NCI-H1694 treated with DMSO at 0.1 percent for 48 hours (cell line): ENCODE results near the gene NHSL2.

Experiments
- DNase-seq: peaks from one replicate; lab custom pipeline; 2025; lab: John Stamatoyannopoulos, UW

Gene NHSL2

DNA sequence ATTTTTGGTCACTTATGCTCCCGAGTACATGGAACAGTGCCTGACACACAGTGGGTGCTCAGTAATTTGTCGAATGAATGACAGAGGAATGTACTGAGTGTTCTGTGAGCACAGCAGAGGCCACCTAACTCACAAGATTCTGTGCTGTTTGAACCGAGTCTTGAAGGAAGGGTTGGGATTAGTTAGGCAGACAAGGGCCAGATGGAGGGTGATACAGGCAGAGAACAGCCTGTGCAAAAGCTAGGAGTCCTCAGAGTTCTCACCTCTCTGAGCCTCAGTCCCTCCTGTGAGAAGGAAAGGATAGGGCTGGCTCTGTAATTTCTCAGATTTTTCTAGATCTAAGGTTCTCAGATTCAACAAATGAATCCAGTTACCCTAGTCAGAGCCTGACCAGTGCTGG lies 108.8 kb downstream of the NHSL2 start:
- no peak for DNase-seq

DNA sequence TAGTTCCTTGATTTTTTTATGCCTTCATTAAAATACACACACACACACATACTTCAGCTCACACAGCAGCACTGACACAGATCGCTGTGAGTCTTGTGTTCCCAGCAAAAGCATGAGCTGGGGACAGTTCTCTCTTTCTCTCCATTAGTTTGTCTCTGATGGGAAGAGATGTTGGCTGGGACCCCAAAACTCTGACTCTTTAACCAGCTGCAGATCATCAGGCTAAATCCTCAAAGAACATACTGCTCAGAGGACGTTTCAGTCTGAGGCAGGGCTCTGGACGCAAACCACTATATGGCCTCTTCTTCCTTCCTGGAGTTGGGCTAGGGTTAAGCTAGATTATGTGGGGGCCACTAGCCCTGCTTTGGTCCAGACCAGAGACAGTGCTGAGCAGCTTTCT lies 109.6 kb downstream of the NHSL2 start:
- DNase-seq = no peak

DNA sequence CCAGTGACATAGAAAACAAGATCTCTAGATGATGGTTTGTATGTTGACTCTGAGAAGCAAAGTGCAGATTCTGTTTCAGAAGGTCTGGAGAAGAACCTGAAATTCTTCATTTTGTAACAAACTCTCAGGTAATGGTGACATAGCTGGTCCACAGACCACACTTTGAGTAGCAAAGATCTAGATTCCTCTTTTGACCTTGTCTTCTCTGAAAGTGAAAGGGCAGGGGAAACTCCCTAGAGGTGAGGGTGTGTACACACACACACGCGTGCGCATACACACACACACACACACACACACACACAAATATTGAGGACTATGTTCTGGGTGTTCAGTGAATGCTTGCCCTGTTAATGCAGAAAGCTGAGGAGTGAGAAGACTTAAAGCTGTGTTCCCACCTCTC lies 110.1 kb downstream of the NHSL2 start:
- DNase-seq = no peak

DNA sequence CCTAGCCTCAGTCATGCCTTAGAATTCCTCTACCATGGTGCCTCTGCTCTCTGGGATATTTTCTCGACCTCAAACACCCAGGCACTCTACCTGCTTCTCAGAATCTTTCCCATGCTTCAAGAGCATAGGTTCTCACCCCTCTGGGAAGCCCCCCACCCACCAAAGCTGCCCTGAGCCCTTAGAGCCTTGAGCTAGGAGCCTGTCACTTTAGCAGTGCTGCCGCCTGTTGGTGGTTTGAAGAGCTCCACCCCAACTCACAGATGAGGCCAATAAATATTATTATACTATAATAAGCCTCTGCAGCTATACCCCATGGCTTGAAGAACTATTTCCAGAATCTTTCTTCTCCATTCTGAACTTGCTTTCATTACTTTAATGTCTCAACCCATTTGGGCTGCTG lies 111.3 kb downstream of the NHSL2 start:
- DNase-seq = peak; percentile 22

DNA sequence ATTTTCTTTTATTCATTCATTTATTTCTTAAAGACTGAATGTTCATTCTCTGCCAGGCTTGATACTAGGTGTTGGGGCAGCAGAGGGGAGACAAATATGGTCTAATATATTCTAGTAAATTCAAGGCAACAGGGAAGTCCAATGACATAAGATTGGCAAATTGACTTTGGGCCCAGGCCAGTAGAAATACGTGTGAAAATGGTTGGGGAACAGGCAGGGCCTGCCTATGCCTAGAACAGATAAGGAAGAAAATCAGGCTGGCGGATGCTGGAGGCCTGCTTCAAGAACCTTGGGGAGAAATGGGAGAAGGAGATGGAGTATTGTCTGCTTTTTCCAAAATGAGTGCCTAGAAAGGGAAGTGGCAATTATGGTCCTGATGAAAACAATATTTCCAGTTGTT lies 112.4 kb downstream of the NHSL2 start:
- DNase-seq = no peak

DNA sequence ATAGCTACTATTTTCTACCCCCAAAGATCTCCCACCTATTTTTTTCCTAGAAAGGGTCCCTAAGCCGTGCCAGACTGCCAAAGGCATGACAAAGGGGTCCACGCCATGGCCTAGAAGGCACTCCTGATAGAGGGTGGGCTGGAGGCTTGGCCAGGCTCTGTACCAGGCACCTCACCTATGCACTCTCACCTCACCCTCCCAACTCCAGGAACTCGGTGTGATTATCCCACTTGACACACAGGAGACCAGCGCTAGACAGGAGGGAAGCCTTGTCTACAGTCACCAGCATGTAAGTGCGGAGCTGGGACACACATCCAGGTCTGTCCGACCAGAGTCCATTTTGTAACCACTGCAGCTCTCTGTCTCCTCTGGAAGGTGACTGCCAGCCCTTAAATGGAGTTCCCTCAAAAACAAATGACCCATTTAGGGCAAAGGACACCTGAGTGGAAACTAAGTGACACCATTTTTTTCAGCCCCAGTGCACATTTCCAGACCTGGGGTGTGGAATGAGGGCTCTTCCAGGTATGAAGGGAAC lies 114.7 kb downstream of the NHSL2 start:
- no peak for DNase-seq

DNA sequence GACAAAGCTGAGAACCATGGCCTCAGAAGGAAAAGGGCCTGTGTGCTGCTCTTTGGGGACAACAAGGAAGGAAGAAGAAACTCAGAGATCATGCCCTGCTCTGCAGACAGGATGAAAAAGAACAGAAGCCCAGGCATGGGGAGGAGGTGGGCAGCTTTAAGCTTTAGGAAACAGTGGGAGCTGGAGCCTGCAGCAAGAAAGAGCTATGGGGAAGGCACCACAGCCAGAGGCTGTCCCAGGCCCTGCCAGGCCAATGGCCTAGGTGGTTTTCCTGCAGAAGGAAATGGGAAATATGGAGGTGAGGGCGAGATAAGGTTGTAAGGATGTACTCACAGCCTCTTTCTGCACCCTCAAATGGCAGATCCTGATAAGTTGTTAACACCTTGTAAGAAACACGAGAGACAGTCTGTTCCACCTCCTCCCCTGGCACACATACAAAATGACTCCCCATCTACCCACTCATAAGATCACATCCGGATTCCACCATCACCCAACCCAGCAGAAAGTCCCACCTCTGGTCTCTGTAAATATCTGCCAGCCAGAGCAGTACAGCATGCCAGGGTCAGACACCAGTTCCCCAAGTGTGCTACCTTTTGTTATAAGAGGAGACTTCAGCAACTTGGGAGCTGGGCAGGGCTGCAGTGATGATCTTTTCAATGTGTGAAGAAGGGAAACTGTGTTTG lies 115.8 kb downstream of the NHSL2 start:
- DNase-seq = no peak

DNA sequence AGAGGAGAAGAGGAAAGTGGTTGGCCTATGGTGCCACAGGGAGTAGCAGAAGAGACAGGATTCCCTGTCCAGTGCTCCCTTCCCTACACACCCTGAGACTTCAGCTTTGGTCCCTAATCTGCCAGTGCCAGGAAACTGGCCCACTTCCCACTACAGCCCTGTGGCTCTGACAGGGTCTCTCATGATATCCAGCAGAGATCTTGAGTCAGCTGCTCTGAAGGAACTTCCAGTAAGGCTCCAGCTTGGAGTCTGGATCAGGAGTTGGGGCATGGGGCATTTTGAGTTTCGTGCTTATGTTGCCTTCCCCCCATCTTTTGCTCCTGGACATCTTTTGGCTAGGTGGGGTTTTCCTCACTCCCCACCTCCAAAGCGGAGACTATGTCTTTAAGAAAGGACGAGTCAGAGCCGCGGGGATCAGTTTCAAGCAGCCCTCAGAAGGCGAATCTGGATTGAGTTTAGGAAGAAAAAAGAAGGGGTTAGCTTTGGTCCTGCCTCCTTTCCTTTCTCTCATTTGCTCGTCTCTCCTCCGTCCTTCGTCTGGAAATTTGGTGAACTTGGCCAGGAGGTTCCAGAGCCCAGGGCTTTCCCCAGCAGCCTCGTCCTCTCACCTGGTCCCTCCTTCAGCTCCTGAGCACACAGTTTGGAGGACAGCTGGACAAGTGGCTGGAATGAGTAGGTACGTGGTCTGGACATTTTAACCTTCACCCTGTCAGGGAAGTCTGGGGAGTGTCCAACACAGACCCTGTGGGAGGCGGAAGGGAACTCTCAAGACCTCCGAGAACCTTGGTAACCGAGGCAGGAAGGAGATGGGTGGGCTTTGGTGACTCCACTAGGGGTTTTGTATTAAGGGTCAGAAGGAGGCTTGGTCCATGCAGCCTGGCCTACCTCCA lies 116.6 kb downstream of the NHSL2 start:
- DNase-seq = no peak

DNA sequence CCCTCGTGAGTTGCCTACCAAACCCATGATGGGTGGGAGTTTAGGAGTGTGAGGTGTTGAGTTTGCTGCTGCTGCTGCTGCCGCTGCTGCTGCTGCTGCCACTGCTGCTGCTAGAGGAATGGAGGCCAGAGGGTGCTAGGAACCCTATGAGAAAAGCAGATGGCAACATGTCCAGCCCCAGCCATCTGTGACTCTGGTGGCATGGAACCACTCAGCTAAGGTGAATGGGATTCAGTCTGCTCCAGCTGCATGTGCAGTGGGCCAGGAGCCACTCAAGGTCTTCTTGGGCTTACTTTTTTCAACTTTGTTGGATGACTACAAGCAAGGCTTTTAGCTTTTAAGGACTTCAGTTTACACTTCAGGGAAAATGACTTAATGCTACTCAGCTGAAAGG lies 117.3 kb downstream of the NHSL2 start:
- no peak for DNase-seq

DNA sequence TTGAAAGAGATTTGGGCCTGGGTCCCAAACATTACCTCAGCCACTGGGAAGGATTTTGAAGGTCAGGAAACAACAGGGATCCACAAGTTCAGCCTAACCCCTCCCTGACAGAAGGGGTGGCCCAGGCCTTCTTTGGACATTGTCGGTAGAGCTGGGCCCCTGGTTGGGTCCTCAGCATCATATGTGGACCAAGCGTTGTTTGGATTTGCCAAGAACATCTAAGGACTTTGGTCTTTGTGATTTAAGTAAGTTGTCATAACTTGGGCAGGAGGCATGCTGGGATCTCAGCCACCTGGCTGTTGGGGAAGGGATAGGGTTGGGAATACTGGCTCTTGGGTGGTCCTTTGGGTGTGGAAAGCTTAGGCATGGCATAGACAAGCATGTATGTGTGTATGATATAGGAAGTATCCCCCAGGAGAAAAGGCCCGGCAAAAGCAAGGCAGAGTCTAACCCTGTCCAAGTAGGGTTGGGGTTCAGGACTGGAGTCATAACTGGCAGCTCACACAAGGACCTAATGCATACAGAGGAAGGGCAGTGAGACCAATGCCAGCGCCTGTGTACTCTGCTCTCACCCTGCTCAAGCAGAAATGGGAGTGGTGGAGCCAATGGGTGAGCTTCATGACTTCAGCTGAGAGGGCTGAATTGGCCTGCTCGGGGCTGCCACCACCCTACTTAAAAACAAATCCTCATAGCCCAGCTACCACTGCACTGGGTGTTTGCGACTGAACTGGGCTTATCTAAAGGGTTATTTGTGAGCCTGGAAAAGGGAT lies 118.2 kb downstream of the NHSL2 start:
- DNase-seq = no peak

DNA sequence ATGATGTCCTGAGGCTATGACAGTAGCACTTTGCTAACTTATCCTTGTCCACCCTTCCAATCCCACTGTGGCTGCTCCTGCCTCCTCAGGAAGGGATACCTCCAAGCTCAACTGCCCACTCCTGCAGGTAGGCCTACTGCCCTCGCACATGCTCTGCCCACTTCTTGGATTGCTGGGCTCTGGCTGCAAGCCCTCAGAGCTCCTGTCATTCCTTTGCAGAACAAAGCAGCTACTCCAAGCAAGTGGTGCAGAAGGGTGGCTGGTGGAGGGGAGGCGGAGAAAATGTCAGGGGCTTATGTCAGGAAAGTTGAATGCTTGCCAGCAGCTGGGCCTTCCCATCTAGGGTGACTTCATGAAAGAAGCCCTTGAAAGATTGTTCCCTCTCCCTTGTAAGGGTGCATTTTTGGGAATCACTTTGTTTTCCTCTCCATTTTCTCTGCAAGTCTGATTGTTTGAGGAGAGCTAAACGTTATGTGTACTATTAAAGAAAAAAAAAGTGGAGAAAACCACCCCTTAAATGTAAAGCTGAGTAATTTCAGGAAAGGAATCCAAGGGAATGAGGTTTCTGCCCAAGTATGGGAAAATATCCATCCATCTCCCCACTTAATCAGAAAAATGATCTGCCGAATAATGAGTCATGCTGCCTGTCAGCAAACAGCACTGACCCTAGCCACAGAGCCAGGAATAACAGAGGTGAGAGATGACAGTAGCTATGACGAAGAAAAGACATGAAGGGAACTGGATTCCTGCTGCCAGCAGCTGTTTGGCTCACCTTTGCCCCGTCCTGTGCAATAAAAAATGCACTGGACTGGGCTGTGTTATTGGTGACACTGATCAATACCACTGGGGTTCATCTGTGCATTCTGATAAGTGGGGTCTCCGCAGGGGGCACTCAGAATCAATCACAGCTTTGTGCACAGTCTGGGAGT lies 119.1 kb downstream of the NHSL2 start:
- DNase-seq = no peak

DNA sequence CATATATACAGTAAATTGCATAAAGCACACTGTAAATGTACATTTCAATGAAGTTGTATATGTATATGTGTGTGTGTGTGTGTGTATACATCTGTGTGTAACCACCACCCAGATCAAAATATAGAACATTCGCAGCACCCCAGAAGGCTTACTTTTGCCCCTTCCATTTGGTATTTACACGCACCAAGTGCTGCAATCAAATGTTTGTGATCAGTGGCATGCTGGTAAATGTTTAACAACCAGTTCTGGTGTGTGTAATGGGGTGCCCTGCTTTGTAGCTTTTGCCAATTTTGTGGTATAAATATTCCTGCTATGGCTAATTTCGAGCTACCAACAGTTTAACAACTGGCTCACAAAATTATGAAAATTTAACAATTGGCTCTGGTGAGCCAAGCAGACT lies 119.8 kb downstream of the NHSL2 start:
- DNase-seq = no peak

DNA sequence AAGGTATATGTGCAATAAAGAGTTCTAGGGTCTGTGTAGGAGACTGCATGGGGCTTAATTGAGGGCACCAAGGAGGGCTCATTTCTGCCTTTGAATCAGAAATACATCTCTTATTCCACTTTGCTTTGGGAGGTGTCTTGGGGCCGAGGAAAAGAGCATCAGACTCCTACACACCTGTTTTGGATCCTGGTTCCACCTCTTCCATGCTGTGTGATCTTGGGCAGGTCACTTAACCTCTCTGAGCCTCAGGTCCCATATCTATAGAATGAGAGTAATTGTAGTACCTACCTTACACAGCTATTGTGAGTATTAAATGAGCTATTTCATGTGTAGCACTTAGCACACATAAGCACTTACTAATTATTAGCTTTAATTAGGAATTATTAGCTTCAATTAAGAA lies 120.5 kb downstream of the NHSL2 start:
- no peak for DNase-seq

DNA sequence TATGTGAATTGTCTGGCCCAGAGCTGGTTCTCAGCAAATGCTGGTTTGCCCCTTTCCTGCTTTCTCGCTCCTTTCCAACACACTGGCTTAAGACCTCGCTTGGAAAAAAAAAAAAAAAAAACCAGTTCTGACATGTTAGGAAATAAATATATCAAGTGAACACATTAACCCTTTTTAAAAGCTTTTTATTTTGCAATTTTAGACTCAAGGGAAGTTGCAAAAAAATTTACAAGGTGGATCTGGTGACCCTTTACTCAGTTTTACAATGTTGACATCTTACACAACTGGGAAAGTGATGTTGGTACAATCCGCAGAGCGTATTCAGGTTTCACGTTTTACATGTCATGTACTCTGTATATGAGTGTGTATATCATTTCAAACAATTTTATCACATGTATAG lies 121.0 kb downstream of the NHSL2 start:
- no peak for DNase-seq

DNA sequence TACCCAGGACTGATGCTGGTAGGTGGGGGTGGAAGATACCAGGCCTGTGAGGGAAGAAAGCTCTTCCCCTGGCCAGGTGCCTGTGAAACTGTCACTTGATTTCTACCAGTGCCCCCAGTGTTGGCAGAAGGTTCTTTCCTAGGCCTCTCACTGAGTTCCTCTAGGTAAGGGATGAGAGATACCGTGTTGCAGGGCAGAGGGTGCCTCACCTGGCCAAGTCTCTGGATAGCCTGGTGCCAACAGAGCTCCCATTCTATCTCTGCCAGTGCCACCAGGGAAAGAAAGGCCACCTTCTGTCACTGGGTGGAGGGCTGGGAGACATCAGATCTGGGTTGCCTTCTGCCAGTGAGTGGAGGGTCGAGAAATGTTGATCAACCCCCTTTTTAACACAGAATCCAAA lies 127.0 kb downstream of the NHSL2 start:
- no peak for DNase-seq

DNA sequence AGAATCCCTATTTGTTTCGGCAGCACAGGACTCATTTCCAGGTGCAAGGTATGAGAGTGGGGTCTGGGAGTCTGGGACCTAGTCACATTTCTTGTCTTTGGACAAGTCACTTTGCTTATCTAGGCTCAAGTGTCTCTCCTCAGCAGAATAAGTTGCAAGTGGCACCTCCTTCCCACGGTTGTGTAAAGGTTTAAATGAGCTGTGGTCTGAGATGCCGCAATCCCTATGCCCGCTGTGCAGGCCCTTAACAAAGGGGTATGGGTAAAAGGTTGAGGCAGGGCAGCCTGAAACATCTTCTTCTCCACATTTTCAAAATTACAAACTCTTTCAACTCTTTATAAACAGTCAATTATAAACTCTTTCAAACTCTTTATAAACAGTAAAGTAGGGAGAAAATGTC lies 127.4 kb downstream of the NHSL2 start:
- no peak for DNase-seq

DNA sequence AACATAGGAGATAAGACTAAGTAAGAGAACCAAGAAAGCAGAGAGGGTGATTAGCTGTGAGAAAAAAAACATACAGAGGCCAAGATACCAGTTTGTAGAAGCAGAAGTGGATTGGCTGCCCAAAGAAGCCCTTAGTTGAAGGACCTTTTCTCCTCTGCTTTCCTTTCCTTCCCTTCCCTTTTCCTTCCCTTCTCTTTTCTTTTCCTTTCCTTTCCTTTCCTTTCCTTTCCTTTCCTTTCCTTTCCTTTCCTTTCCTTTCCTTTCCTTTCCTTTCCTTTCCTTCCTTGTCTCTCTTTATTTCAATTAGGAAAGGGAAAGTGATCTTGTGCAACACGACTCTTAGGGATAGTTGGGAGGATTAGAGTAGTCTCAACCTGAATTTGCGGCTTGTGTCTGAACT lies 128.2 kb downstream of the NHSL2 start:
- no peak for DNase-seq

DNA sequence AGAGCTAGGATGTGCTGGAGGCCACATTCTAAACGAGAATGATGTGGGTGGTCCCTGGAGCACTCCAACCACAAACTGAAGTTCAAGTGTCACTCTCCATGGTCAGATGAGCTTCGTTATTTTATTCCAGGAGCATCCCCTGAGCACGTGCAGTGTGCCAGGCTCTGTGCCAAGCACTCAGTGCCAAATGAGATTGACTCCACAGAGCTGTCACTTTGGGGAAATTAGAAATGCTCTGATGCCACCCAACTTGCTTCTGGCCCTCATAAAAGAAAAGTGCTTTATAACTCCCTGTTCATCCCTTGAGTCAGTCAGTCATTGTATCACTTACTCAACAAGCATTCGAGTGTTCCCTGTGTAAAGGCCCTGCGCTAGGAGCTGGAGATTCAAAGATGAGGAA lies 129.9 kb downstream of the NHSL2 start:
- DNase-seq = no peak

DNA sequence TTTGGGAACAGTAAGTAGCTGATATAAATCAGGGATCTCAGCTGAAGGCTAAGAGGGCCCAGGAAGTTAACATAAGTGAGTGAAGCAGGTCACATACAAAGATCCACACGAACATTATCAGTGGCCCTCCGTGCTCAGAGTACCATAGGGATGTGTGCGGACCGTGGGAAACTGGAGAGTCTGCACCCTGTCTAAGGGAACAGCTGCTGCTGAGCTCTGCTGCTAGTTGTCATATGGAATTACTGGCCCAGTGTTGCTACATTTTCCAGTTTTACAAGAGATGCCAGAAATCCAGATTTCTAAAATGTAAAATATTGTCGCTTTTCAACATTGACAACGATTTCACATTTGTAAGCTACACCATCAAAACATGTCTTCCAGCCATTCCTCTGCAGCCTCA lies 130.5 kb downstream of the NHSL2 start:
- no peak for DNase-seq

DNA sequence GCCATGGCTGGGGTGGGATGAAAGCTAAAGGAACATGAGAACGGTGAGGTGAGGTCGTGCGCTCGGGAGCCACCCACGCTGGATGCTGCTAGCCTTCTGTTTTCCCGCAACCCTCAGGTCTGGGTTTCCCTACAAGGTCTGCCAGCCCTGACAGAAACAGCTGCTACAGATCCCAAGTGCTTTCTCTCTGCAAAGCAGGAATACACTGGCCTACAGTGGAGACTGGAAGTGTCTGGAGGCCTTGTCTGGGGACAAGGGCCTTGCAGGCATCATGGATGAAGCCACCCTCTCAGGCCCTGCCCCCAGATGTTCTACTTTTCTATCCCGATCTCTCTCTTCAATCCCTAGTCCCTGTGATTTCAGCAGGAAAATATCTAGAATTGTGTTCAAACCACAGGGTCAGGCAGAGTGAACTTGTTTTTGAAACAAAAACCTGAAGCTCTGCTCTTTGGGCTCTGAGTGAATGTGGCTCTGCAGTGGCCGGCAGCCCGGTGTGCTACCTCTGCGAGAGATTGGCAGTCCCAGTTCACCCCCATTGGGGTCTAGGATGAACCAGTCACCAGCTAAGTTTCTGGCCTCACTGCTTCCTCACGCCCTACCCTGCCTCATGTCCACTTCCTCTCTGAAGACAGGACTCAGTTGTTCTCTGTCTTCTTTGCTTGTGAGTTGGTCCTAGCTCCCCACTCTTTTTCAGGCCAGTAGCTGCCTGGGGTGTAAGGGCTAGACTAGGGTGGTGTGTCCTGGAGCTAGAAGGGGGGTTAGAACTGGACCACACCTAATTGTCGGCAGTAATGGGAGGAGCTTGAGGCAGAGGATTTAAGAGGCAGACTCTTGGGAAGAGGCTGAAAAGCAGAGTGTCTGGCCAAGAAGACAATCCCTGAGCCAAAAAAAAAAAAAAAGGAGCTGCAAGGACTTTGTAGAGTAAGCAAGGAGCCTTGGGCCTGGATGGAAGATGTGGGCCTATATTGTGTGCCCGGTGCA lies 131.5 kb downstream of the NHSL2 start:
- peak; percentile 21 for DNase-seq
